BLaER1 treated with 17β-estradiol and CSF1 and Interleukin-3, amounts not matched to agents 10 nM and 100 nM (cell line): Measurements from ENCODE around the gene RHBDL3.

ENCODE experiments used
- H3K27ac ChIP-seq, 11 experiments: shearing (Covaris generic); formaldehyde crosslinking; 2 replicates each; pipeline ENCODE4 v1.8.1; 2022
- H3K27me3 ChIP-seq, 11 experiments: shearing (Covaris generic); formaldehyde crosslinking; 2 replicates each; pipeline ENCODE4 v1.8.1; 2022
- H3K36me3 ChIP-seq, 11 experiments: shearing (Covaris generic); formaldehyde crosslinking; 2 replicates each; pipeline ENCODE4 v1.8.1; 2022
- H3K4me1 ChIP-seq, 10 experiments: shearing (Covaris generic); formaldehyde crosslinking; 2 replicates each; pipeline ENCODE4 v1.8.1; 2022
- H3K4me2 ChIP-seq, 11 experiments: shearing (Covaris generic); formaldehyde crosslinking; 2 replicates each; pipeline ENCODE4 v1.8.1; 2022
- H3K4me3 ChIP-seq, 10 experiments: shearing (Covaris generic); formaldehyde crosslinking; 2 replicates each; pipeline ENCODE4 v1.8.1; 2022
- H3K9ac ChIP-seq, 11 experiments: shearing (Covaris generic); formaldehyde crosslinking; 2 replicates each; pipeline ENCODE4 v1.8.1; 2022
- H3K9me3 ChIP-seq, 11 experiments: shearing (Covaris generic); formaldehyde crosslinking; replicated peaks in 1 of 11; 2 replicates each; pipeline ENCODE4 v1.8.1; 2022
- H4K20me1 ChIP-seq, 11 experiments: shearing (Covaris generic); formaldehyde crosslinking; 2 replicates each; pipeline ENCODE4 v1.8.1; 2022
- Cebpa-rat ChIP-seq, 11 experiments: shearing (Covaris generic); IDR thresholded peaks; 2 replicates each; pipeline ENCODE4 v1.8.1; 2022

RHBDL3 gene

GRCh38 chr17:32264140-32264799 is 1.4 kb upstream of the RHBDL3 start:
- peak overlapping the region in 6 of 11 experiments; percentile 94 to 100 (median 100); a peak in 10 of 22 replicates for H3K4me2 ChIP-seq
- H3K4me3 ChIP-seq, result no peak overlapping the region
- no peak for TF ChIP-seq Cebpa-rat (IDR thresholded peaks at IDR 0.05)
- peaks cover 0 to 39% (median 22%) of the 10 kb centered on the region in 11 experiments; a peak in 16 of 22 replicates for H4K20me1 ChIP-seq
- H3K9me3 ChIP-seq, result no peaks in the 10 kb centered on the region
- no peak overlapping the region for H3K27ac ChIP-seq
- peaks cover 20 to 35% (median 27%) of the 10 kb centered on the region in 10 experiments for H3K4me1 ChIP-seq
- peaks cover 75 to 85% (median 80%) of the 10 kb centered on the region in 11 experiments for H3K27me3 ChIP-seq
- no peaks in the 10 kb centered on the region for H3K36me3 ChIP-seq
- no peak overlapping the region for H3K9ac ChIP-seq

DNA sequence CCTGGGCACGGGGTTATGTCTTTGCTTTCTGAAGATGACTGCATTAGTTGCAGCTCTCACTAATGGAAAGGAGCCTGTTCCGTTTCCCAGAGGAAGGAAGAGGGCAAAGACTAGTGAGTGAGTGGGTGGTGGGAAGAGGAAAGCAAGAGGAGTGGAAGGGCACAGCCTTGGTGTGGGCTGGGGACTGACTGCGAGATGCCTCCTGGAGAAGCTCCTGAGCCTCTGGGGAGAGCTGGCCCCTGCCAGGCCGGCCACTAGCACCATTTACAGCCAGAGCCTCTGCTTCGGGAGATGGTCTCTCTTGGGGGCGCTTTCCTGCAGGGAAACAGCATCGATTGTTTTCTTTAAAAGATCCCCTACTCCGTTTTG is 825 bp upstream of the RHBDL3 start:
- H3K4me1 ChIP-seq, result peaks cover 20 to 35% (median 27%) of the 10 kb centered on the region in 10 experiments
- peaks cover 81 to 90% (median 85%) of the 10 kb centered on the region in 11 experiments for H3K27me3 ChIP-seq
- H3K27ac ChIP-seq, result no peak overlapping the region
- no peak for TF ChIP-seq Cebpa-rat (IDR thresholded peaks at IDR 0.05)
- H3K9me3 ChIP-seq, result no peaks in the 10 kb centered on the region
- no peak overlapping the region; a peak in 1 of 22 replicates for H3K9ac ChIP-seq
- H3K4me2 ChIP-seq, result peak overlapping the region in 9 of 11 experiments; percentile 23 to 100 (median 100); a peak in 14 of 22 replicates
- peaks cover 0 to 40% (median 22%) of the 10 kb centered on the region in 11 experiments; a peak in 16 of 22 replicates for H4K20me1 ChIP-seq
- no peaks in the 10 kb centered on the region for H3K36me3 ChIP-seq
- H3K4me3 ChIP-seq, result peak overlapping the region in 3 of 10 experiments; percentile 66 to 80 (median 71); a peak in 3 of 20 replicates

DNA sequence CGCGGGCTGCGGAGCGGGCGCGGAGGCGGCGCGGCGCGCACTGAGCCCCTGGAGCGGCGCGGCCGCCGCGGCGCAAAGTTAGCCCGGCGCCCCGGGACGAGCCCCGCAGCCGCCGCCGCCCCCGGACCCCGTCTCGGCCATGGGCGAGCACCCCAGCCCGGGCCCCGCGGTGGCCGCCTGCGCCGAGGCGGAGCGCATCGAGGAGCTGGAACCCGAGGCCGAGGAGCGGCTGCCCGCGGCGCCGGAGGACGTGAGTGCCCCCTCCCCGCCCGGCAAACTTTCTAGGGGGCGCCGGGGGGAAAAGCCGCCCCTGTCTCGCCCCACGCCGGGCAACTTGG is 388 bp downstream of the RHBDL3 start:
- Histone ChIP-seq H4K20me1 (peaks cover 0 to 46% (median 22%) of the 10 kb centered on the region in 11 experiments; a peak in 16 of 22 replicates), H3K27me3 (peaks cover 90 to 100% (median 97%) of the 10 kb centered on the region in 11 experiments), H3K4me3 (peak overlapping the region; percentile 60 to 80 (median 69)), H3K9me3 (no peaks in the 10 kb centered on the region), H3K4me2 (peak overlapping the region; percentile 94 to 100 (median 100)), H3K9ac (peak overlapping the region; percentile 48 to 77 (median 64)), H3K27ac (peak overlapping the region in 2 of 11 experiments; percentile 6 to 13; a peak in 3 of 22 replicates), H3K36me3 (no peaks in the 10 kb centered on the region), H3K4me1 (peaks cover 20 to 35% (median 27%) of the 10 kb centered on the region in 10 experiments)
- TF ChIP-seq Cebpa-rat (IDR thresholded peaks at IDR 0.05), result no peak

- Histone ChIP-seq H3K27me3 (peaks cover 90 to 100% (median 94%) of the 10 kb centered on the region in 11 experiments), H3K9ac (peak overlapping the region; percentile 48 to 77 (median 64)), H3K4me3 (peak overlapping the region; percentile 60 to 80 (median 69)), H3K36me3 (no peaks in the 10 kb centered on the region), H3K4me1 (peaks cover 20 to 35% (median 27%) of the 10 kb centered on the region in 10 experiments), H4K20me1 (peaks cover 0 to 46% (median 22%) of the 10 kb centered on the region in 11 experiments; a peak in 16 of 22 replicates), H3K4me2 (peak overlapping the region; percentile 94 to 100 (median 100)), H3K9me3 (no peaks in the 10 kb centered on the region), H3K27ac (peak overlapping the region in 2 of 11 experiments; percentile 6 to 13; a peak in 3 of 22 replicates)
- TF ChIP-seq Cebpa-rat (IDR thresholded peaks at IDR 0.05), result no peak
Observed at GRCh38 chr17:32266389-32267301, 1.0 kb downstream of the RHBDL3 start.

DNA sequence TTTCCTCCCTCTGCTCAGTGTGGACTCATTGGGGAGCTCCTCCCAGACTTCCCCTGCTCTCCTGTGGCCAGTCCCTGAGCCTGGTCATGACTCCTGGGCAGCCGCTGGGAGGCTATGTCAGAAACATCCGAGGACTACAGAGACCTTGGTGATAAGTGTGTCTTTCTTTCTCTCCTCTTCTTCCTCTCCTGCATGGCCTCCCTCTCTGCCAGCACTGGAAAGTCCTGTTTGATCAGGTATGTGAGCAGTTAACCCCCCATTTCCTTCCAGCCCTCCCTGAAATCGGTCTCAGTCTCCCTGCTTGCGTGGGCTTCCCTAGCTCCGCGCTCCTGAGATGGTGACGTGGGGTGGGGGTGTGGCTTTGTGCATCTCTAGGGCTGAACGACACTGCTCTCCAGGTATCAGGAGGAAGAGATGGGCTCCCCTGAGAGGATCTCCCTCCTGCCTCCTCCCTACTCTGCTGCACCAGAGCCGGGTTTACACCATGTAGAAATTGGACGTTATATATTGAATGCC is 2.1 kb downstream of the RHBDL3 start:
- H4K20me1 ChIP-seq, result peaks cover 0 to 44% (median 22%) of the 10 kb centered on the region in 11 experiments; a peak in 16 of 22 replicates
- no peaks in the 10 kb centered on the region for H3K36me3 ChIP-seq
- no peak overlapping the region for H3K4me3 ChIP-seq
- H3K9ac ChIP-seq, result no peak overlapping the region
- peak overlapping the region in 5 of 11 experiments; percentile 98 to 100 (median 100); a peak in 8 of 22 replicates for H3K4me2 ChIP-seq
- H3K27me3 ChIP-seq, result peaks cover 82 to 96% (median 84%) of the 10 kb centered on the region in 11 experiments
- H3K9me3 ChIP-seq, result no peaks in the 10 kb centered on the region
- TF ChIP-seq Cebpa-rat (IDR thresholded peaks at IDR 0.05), result no peak
- peaks cover 20 to 35% (median 27%) of the 10 kb centered on the region in 10 experiments for H3K4me1 ChIP-seq
- H3K27ac ChIP-seq, result no peak overlapping the region

DNA sequence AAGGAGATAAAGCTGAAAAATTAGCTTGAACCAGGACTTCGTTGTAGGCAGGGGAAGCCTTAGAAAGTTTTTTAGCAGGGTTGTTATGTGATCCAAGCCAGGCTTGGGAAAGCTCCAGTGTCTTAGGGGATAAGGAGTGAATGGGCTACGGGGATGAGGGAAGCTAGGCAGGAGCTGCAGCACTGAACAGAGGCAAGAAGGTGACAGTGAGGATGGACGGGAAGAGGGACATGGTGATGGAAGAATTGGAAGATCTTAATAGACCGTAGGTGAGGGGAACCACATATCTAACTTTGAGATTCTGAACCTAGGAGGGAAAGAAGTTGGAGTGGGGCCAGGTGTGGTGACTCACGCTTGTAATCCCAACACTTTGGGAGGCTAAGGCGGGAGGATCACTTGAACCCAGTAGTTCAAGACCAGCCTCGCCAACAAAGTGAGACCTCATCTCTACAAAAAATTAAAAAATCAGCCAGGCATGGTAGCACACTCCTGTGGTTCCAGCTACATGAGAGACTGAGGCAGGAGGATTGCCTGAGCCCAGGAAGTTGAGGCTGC is 3.2 kb downstream of the RHBDL3 start:
- Histone ChIP-seq H3K4me2 (no peak overlapping the region), H3K27ac (no peak overlapping the region), H3K36me3 (no peaks in the 10 kb centered on the region), H4K20me1 (peaks cover 0 to 44% (median 22%) of the 10 kb centered on the region in 11 experiments; a peak in 16 of 22 replicates), H3K4me1 (peaks cover 20 to 42% (median 27%) of the 10 kb centered on the region in 10 experiments), H3K9me3 (no peaks in the 10 kb centered on the region), H3K27me3 (peaks cover 71 to 85% (median 73%) of the 10 kb centered on the region in 11 experiments), H3K4me3 (no peak overlapping the region), H3K9ac (no peak overlapping the region)
- TF ChIP-seq Cebpa-rat (IDR thresholded peaks at IDR 0.05), result no peak

- Histone ChIP-seq H3K9ac (no peak overlapping the region), H3K27me3 (peaks cover 65 to 80% (median 69%) of the 10 kb centered on the region in 11 experiments), H3K4me2 (no peak overlapping the region)
Observed at GRCh38 chr17:32269377-32269776, 3.7 kb downstream of the RHBDL3 start.

GRCh38 chr17:32271844-32272243 is 6.2 kb downstream of the RHBDL3 start:
- Histone ChIP-seq H3K9me3 (no peaks in the 10 kb centered on the region), H3K4me1 (peaks cover 30 to 49% (median 39%) of the 10 kb centered on the region in 10 experiments), H3K4me2 (no peak overlapping the region), H4K20me1 (peaks cover 0 to 47% (median 3%) of the 10 kb centered on the region in 11 experiments; a peak in 16 of 22 replicates), H3K36me3 (no peaks in the 10 kb centered on the region), H3K4me3 (no peak overlapping the region), H3K27me3 (peaks cover 41 to 55% (median 45%) of the 10 kb centered on the region in 11 experiments), H3K9ac (no peak overlapping the region), H3K27ac (no peak overlapping the region)
- TF ChIP-seq Cebpa-rat (IDR thresholded peaks at IDR 0.05), result no peak

More at GRCh38 chr17:32269377-32269776, 3.7 kb downstream of the RHBDL3 start:
- Histone ChIP-seq H4K20me1 (peaks cover 0 to 39% (median 22%) of the 10 kb centered on the region in 11 experiments; a peak in 15 of 22 replicates), H3K9me3 (no peaks in the 10 kb centered on the region), H3K27ac (no peak overlapping the region), H3K4me1 (peaks cover 21 to 44% (median 30%) of the 10 kb centered on the region in 10 experiments), H3K36me3 (no peaks in the 10 kb centered on the region), H3K4me3 (no peak overlapping the region)
- TF ChIP-seq Cebpa-rat (IDR thresholded peaks at IDR 0.05), result no peak
